Hepatocyte (in vitro differentiated cells): ENCODE measurements around the gene TSPEAR. TPM values are rescaled to one million over a fixed set of nuclear protein-coding genes. Genes with fewer than 3 reads are reported as not detected.
"Not testable (repeated sequence)": the region's sequence is repeated elsewhere in the genome, so short reads cannot be mapped to it uniquely, and the experiment has no call there.

ENCODE experiments used
- DNase-seq: peaks from one replicate; pipeline ENCODE4 v3.0.0-alpha.2; 2016; ENCODE audit warnings: low spot score
- H2AFZ ChIP-seq: fragments of 200-600 bp; sonication (generic); 2 replicates; pipeline ENCODE4 v1.6.0; 2016; ENCODE audit warnings: antibody characterized with exemption, mild to moderate bottlenecking
- H3K27ac ChIP-seq: fragments of 200-600 bp; sonication (generic); 2 replicates; pipeline ENCODE4 v1.5.1; 2016; ENCODE audit warnings: mild to moderate bottlenecking
- H3K27me3 ChIP-seq: fragments of 200-600 bp; sonication (generic); 2 replicates; pipeline ENCODE4 v1.6.1; 2016
- H3K36me3 ChIP-seq: fragments of 200-600 bp; sonication (generic); replicated peaks from 2 replicates; pipeline ENCODE4 v1.5.1; 2016; ENCODE audit warnings: low read depth; ENCODE audit not compliant: insufficient read depth
- H3K4me1 ChIP-seq: fragments of 200-600 bp; sonication (generic); 2 replicates; pipeline ENCODE4 v1.5.1; 2016; ENCODE audit warnings: mild to moderate bottlenecking, moderate library complexity; ENCODE audit not compliant: insufficient read depth
- H3K4me2 ChIP-seq: fragments of 200-600 bp; sonication (generic); 2 replicates; pipeline ENCODE4 v1.6.0; 2016
- H3K4me3 ChIP-seq: fragments of 200-600 bp; sonication (generic); 2 replicates; pipeline ENCODE4 v1.5.1; 2016; ENCODE audit warnings: mild to moderate bottlenecking
- H3K79me2 ChIP-seq: fragments of 200-600 bp; sonication (generic); 2 replicates; pipeline ENCODE4 v1.6.0; 2017; ENCODE audit warnings: mild to moderate bottlenecking
- H3K9me2 ChIP-seq: fragments of 200-600 bp; sonication (generic); replicated peaks from 2 replicates; pipeline ENCODE4 v1.6.0; 2017; ENCODE audit warnings: mild to moderate bottlenecking; ENCODE audit not compliant: insufficient read depth
- H3K9me3 ChIP-seq: fragments of 200-600 bp; sonication (generic); 2 replicates; pipeline ENCODE4 v1.5.1; 2016; ENCODE audit warnings: low read depth, mild to moderate bottlenecking
- H4K20me1 ChIP-seq: fragments of 200-600 bp; sonication (generic); 2 replicates; pipeline ENCODE4 v1.6.0; 2016; ENCODE audit warnings: mild to moderate bottlenecking; ENCODE audit not compliant: insufficient read depth, poor library complexity, severe bottlenecking
- EZH2 ChIP-seq: fragments of 200-600 bp; sonication (generic); IDR thresholded peaks from 2 replicates; pipeline ENCODE4 v1.6.1; 2016; ENCODE audit warnings: antibody characterized with exemption, mild to moderate bottlenecking, borderline replicate concordance
- EZH2phosphoT487 ChIP-seq: fragments of 200-600 bp; sonication (generic); IDR thresholded peaks from one replicate; pipeline ENCODE4 v1.6.1; 2018; ENCODE audit warnings: antibody characterized with exemption, mild to moderate bottlenecking, low read depth, moderate library complexity; ENCODE audit not compliant: unreplicated experiment, severe bottlenecking
- WGBS: methylation state at CpG from one replicate; pipeline ENCODE4 v1.1.6; 2016; ENCODE audit warnings: low lambda C conversion rate; ENCODE audit errors: missing lambda C conversion rate; 5-methylcytosine and 5-hydroxymethylcytosine counted together
- polyA plus RNA-seq: library from polyadenylated mRNA; unstranded; fragments of >200 nt; fragmentation: Nextera tagmentation; extraction: Ambion mirVana; gene quantifications from 2 replicates; pipeline ENCODE4 v1.2.1, GENCODE V29; 2016
- total RNA-seq: library from RNA; depleted of rRNA; stranded (reverse); fragments of >200 nt; gene quantifications from 2 replicates; pipeline ENCODE4 v1.2.3, GENCODE V29; 2014
- TF ChIP-seq, protein P1 (sequence below): fragments of 200-600 bp; sonication (generic); IDR thresholded peaks from 2 replicates; pipeline ENCODE4 v1.5.1; 2016; ENCODE audit warnings: antibody characterized with exemption, mild to moderate bottlenecking; ENCODE audit not compliant: poor library complexity

The TSPEAR gene
- total and polyA plus RNA-seq, 2 experiments from 2014 or later = 0.35 TPM; not detected in 1

DNA sequence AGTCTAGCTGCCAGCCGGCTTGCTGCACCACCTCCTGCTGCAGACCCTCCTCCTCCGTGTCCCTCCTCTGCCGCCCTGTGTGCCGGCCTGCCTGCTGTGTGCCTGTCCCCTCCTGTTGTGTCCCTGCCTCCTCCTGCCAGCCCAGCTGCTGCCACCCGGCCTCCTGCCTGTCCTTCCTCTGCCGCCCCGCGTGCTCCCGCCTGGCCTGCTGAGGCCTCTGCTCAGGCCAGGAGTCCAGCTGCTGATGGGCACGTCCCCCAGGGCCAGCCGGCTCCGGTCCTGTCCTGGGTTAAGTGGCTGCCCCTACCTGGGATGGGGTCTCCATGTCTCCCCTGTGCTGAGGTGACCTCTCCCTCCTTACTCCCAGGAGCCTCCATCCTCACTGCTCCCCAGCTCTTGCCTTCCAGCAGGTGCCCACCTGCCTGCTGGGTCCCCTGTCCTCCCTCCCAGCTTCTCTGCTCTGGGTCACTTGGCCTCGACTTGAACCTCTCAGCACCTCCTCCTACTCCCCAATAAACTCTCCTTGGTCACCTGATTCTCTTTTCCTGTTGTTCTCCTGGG, 98.6 kb downstream of the TSPEAR start:
- no peak for DNase-seq
- no peaks in the 10 kb centered on the region for H4K20me1 ChIP-seq
- H3K9me2 ChIP-seq = no peaks in the 10 kb centered on the region
- H3K27ac ChIP-seq = no peak overlapping the region
- H3K36me3 ChIP-seq = no peaks in the 10 kb centered on the region
- H3K79me2 ChIP-seq = no peaks in the 10 kb centered on the region
- H3K9me3 ChIP-seq = no peaks in the 10 kb centered on the region
- no peaks in the 10 kb centered on the region for H3K4me1 ChIP-seq
- H3K27me3 ChIP-seq = no peaks in the 10 kb centered on the region
- H3K4me3 ChIP-seq = no peak overlapping the region
- 94% methylated on average over 12 of the region's 13 CpGs for WGBS
- TF ChIP-seq EZH2phosphoT487 (no peak), EZH2 (no peak)
- TF ChIP-seq, protein P1, sequence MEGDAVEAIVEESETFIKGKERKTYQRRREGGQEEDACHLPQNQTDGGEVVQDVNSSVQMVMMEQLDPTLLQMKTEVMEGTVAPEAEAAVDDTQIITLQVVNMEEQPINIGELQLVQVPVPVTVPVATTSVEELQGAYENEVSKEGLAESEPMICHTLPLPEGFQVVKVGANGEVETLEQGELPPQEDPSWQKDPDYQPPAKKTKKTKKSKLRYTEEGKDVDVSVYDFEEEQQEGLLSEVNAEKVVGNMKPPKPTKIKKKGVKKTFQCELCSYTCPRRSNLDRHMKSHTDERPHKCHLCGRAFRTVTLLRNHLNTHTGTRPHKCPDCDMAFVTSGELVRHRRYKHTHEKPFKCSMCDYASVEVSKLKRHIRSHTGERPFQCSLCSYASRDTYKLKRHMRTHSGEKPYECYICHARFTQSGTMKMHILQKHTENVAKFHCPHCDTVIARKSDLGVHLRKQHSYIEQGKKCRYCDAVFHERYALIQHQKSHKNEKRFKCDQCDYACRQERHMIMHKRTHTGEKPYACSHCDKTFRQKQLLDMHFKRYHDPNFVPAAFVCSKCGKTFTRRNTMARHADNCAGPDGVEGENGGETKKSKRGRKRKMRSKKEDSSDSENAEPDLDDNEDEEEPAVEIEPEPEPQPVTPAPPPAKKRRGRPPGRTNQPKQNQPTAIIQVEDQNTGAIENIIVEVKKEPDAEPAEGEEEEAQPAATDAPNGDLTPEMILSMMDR = no peak
- no peak overlapping the region for H3K4me2 ChIP-seq
- H2AFZ ChIP-seq = no peak overlapping the region

DNA sequence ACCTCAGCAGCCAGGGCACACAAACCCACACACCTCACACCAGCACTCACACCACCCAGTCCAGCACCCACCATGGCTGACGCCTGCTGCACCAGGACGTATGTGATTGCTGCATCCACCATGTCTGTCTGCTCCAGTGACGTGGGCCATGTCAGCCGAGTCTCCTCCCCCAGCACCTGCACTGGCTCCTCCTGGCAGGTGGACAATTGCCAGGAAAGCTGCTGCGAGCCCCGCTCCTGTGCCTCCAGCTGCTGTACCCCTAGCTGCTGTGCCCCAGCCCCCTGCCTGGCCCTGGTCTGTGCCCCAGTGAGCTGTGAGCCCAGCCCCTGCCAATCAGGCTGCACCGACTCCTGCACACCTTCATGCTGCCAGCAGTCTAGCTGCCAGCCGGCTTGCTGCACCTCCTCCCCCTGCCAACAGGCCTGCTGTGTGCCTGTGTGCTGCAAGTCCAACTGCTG, 99.3 kb downstream of the TSPEAR start, which contains the start of gene KRTAP10-8:
Gene KRTAP10-8 (plus strand): TSS at position 51 of the 458 bp plus-strand sequence. CDS start 22 bp downstream, at position 73.
- Histone ChIP-seq H3K4me2 (no peak within 1 kb of the TSS), H4K20me1 (no peaks in the 10 kb centered on the region), H3K27ac (no peak within 1 kb of the TSS), H3K4me1 (no peaks in the 10 kb centered on the region), H3K79me2 (no peaks in the 10 kb centered on the region), H3K9me3 (no peaks in the 10 kb centered on the region), H3K36me3 (no peaks in the 10 kb centered on the region), H3K9me2 (no peaks in the 10 kb centered on the region), H3K4me3 (no peak within 1 kb of the TSS), H3K27me3 (no peaks in the 10 kb centered on the region), H2AFZ (no peak within 1 kb of the TSS)
- 95% methylated on average over 8 of the region's 8 CpGs for WGBS
- no peak for DNase-seq
- TF ChIP-seq, protein P1 = no peak
- TF ChIP-seq EZH2phosphoT487 = no peak
- no peak for TF ChIP-seq EZH2

DNA sequence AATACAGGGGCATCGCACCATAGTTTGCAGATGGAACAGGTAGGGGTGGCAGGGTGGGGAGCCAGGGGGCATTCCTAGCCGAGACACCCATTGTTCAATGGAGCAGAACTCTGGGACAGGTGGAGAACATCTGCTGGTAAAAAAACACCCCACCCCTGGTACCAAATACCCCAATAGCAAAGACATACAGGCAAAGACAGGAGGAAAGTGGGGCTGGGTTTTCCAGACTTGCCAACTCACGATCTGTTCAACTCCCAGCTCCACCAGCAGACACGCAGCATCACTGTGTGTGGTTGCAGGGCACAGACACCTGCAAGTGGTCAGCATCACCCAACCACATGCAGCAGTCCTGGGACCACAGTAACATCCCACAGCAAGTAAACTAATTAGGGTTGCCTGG, 99.8 kb downstream of the TSPEAR start:
- no peak overlapping the region for H2AFZ ChIP-seq
- no peak overlapping the region for H3K4me3 ChIP-seq
- 93% methylated on average over 4 of the region's 4 CpGs for WGBS
- H3K9me2 ChIP-seq = no peaks in the 10 kb centered on the region
- no peaks in the 10 kb centered on the region for H3K9me3 ChIP-seq
- no peaks in the 10 kb centered on the region for H3K27me3 ChIP-seq
- no peak for DNase-seq
- H3K4me1 ChIP-seq = no peaks in the 10 kb centered on the region
- no peaks in the 10 kb centered on the region for H3K36me3 ChIP-seq
- no peak overlapping the region for H3K27ac ChIP-seq
- no peak overlapping the region for H3K4me2 ChIP-seq
- TF ChIP-seq EZH2 = no peak
- TF ChIP-seq, protein P1 = no peak
- no peak for TF ChIP-seq EZH2phosphoT487
- H3K79me2 ChIP-seq = no peaks in the 10 kb centered on the region
- no peaks in the 10 kb centered on the region for H4K20me1 ChIP-seq

DNA sequence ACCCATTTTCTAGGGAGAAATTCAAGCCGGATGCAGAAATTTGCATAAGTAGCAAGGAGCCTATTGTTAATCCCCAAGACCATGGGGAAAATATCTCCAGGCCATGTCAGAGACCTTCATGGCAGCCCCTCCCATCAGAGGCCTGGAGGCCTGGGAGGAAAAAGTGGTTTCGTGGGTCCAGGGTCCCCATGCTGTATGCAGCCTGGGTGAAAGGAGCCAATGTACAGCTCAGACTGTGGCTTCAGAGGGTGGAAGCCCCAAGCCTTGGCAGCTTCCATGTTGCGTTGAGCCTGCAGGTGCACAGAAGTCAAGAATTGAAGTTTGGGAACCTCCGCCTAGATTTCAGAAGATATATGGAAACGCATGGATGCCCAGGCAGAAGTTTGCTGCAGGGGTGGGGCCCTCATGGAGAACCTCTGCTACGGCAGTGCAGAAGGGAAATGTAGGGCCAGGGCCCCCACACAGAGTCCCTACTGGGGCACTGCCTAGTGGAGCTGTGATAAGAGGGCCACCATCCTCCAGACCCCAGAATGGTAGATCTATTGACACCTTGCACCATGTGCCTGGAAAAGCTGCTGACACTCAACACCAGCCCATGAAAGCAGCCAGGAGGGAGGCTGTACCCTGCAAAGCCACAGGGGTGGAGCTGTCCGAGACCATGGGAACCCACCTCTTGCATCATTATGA, 101.1 kb downstream of the TSPEAR start:
- not testable (repeated sequence) for H2AFZ ChIP-seq, H3K4me3 ChIP-seq, DNase-seq, H4K20me1 ChIP-seq, H3K79me2 ChIP-seq, H3K4me2 ChIP-seq, H3K27ac ChIP-seq, H3K4me1 ChIP-seq, H3K9me2 ChIP-seq, H3K36me3 ChIP-seq, H3K27me3 ChIP-seq, H3K9me3 ChIP-seq
- 92% methylated on average over 7 of the region's 7 CpGs for WGBS
